ENCODE results near the gene BORCS6.
A peak's percentile ranks its signal among the peaks of the same experiment; 100 is the strongest.

The BORCS6 gene

GRCh38 chr17:8210761-8211458, 20.9 kb upstream of the BORCS6 start:
- no peak for DNase-seq

GRCh38 chr17:8209907-8210760, 20.2 kb upstream of the BORCS6 start, which contains the start of gene AURKB:
AURKB (minus strand) TSS chr17:8210575; CDS start chr17:8210224, 351 bp downstream.
- peak; percentile 95 for DNase-seq

- DNase-seq: no peak
Observed at GRCh38 chr17:8206536-8206935, 16.6 kb upstream of the BORCS6 start.

GRCh38 chr17:8204761-8205555, 15.0 kb upstream of the BORCS6 start:
- DNase-seq: no peak

- DNase-seq: peak; percentile 87
Observed at GRCh38 chr17:8192070-8192815, 2.3 kb upstream of the BORCS6 start.

GRCh38 chr17:8190506-8190905, 526 bp upstream of the BORCS6 start:
- no peak for DNase-seq

- no peak for DNase-seq
Observed at GRCh38 chr17:8189041-8189710, 804 bp downstream of the BORCS6 start.

GRCh38 chr17:8188263-8188839, 1.6 kb downstream of the BORCS6 start:
- DNase-seq: no peak

GRCh38 chr17:8187517-8188262, 2.3 kb downstream of the BORCS6 start:
- DNase-seq: peak; percentile 98

GRCh38 chr17:8186787-8187516, 3.0 kb downstream of the BORCS6 start:
- DNase-seq: peak; percentile 92

GRCh38 chr17:8186446-8186786, 3.6 kb downstream of the BORCS6 start:
- no peak for DNase-seq

GRCh38 chr17:8185582-8186445, 4.2 kb downstream of the BORCS6 start:
- DNase-seq: peak; percentile 65

GRCh38 chr17:8176998-8177731, 12.8 kb downstream of the BORCS6 start:
- no peak for DNase-seq

- peak; percentile 83 for DNase-seq
Observed at GRCh38 chr17:8176197-8176940, 13.6 kb downstream of the BORCS6 start, which contains the start of gene TMEM107. TMEM107 (minus strand) TSS chr17:8176380; CDS start chr17:8176286, 94 bp downstream.

- DNase-seq: no peak
Observed at GRCh38 chr17:8175795-8176196, 14.2 kb downstream of the BORCS6 start.

- DNase-seq: no peak
Observed at GRCh38 chr17:8173871-8174322, 16.1 kb downstream of the BORCS6 start.
